H1 (cell line): ENCODE results near the gene OR2T35. TPM values are rescaled to one million over a fixed set of nuclear protein-coding genes. Genes with fewer than 3 reads are reported as not detected.

Source experiments
- CTCF ChIA-PET: fragments of 300-600 bp; sonication (Branson Sonifier 250); formaldehyde crosslinking; loops from one replicate; lab custom pipeline; 2021; ENCODE audit not compliant: partially characterized antibody; lab: Charles Lee
- POLR2A ChIA-PET: fragments of 300-600 bp; sonication (Branson Sonifier 250); formaldehyde crosslinking; loops from one replicate; lab custom pipeline; 2021; ENCODE audit warnings: inconsistent platforms; ENCODE audit not compliant: partially characterized antibody; lab: Charles Lee
- DNase-seq, 2 experiments: peaks; one replicate each; pipeline versions ENCODE4 v3.0.0 to v3.0.0-alpha.2; 2010 to 2022; ENCODE audit warnings: low spot score in 2 of 2, low read depth in 1 of 2, mixed read lengths in 1 of 2
- FAIRE-seq: peaks from 2 replicates; lab custom pipeline; 2011; peaks lifted over from hg19 to GRCh38; lab: Jason Lieb, UNC
- H2AFZ ChIP-seq: 2 replicates; pipeline ENCODE4 v1.8.1; 2012; ENCODE audit warnings: low read length, inconsistent platforms
- H2AK5ac ChIP-seq: 2 replicates; pipeline ENCODE4 v1.6.1; 2013; ENCODE audit warnings: low read depth, low read length
- H2BK120ac ChIP-seq: replicated peaks from 2 replicates; pipeline ENCODE3; 2013; ENCODE audit warnings: low read depth, low read length, inconsistent platforms
- H2BK12ac ChIP-seq: 2 replicates; pipeline ENCODE4 v1.6.1; 2013; ENCODE audit warnings: low read depth, low read length
- H2BK15ac ChIP-seq: 2 replicates; pipeline ENCODE4 v1.6.1; 2013; ENCODE audit warnings: low read length
- H2BK20ac ChIP-seq: 2 replicates; pipeline ENCODE4 v1.6.1; 2013; ENCODE audit warnings: low read length
- H2BK5ac ChIP-seq: 2 replicates; pipeline ENCODE4 v1.6.1; 2013; ENCODE audit warnings: low read depth, low read length
- H3K14ac ChIP-seq: 2 replicates; pipeline ENCODE4 v1.6.1; 2013; ENCODE audit warnings: inconsistent platforms; ENCODE audit not compliant: insufficient read length
- H3K18ac ChIP-seq: 2 replicates; pipeline ENCODE4 v1.6.1; 2013; ENCODE audit warnings: low read length; ENCODE audit errors: extremely low read depth
- H3K23ac ChIP-seq: 2 replicates; pipeline ENCODE4 v1.6.1; 2013; ENCODE audit warnings: inconsistent platforms; ENCODE audit not compliant: insufficient read length
- H3K23me2 ChIP-seq: 2 replicates; pipeline ENCODE4 v1.6.1; 2013; ENCODE audit warnings: low read depth, low read length
- H3K27ac ChIP-seq: 2 replicates; pipeline ENCODE4 v1.6.1; 2011; ENCODE audit warnings: low read depth, low read length, inconsistent platforms
- H3K27me3 ChIP-seq, 4 experiments: replicated peaks in 1 of 4; 1 replicate in 1 of 4; 2 replicates in 3 of 4; pipeline versions ENCODE4 v1.6.1 to v1.8.1; 2011 to 2013; ENCODE audit warnings: low read length in 3 of 4, mild to moderate bottlenecking in 3 of 4, inconsistent platforms in 2 of 4, mixed read lengths in 2 of 4, moderate library complexity in 1 of 4; ENCODE audit not compliant: control insufficient read depth in 3 of 4, insufficient read depth in 3 of 4; ENCODE audit errors: extremely low read depth in 1 of 4
- H3K36me3 ChIP-seq, 4 experiments: 2 replicates each; pipeline versions ENCODE4 v1.6.1 to v1.8.1; 2011 to 2013; ENCODE audit warnings: mild to moderate bottlenecking in 4 of 4, low read length in 3 of 4, moderate library complexity in 2 of 4, control low read depth in 1 of 4, inconsistent platforms in 1 of 4; ENCODE audit not compliant: insufficient read depth in 4 of 4, control insufficient read depth in 2 of 4
- H3K4ac ChIP-seq: replicated peaks from 2 replicates; pipeline ENCODE3; 2013; ENCODE audit warnings: low read length, low read depth, mixed read lengths, inconsistent platforms; ENCODE audit not compliant: insufficient read length
- H3K4me1 ChIP-seq, 4 experiments: replicated peaks in 1 of 4; 1 replicate in 1 of 4; 2 replicates in 3 of 4; pipeline versions ENCODE4 v1.6.1 to v1.8.1; 2011 to 2013; ENCODE audit warnings: low read length in 3 of 4, inconsistent platforms in 2 of 4, mixed read lengths in 1 of 4; ENCODE audit not compliant: insufficient read depth in 4 of 4, control insufficient read depth in 3 of 4
- H3K4me2 ChIP-seq, 2 experiments: 2 replicates each; pipeline versions ENCODE4 v1.6.1 to v1.8.1; 2011 to 2013; ENCODE audit warnings: low read depth in 2 of 2, low read length in 2 of 2, control low read depth in 1 of 2, inconsistent platforms in 1 of 2, mild to moderate bottlenecking in 1 of 2; ENCODE audit not compliant: insufficient read depth in 1 of 2
- H3K4me3 ChIP-seq, 4 experiments: fragments of 200-600, 300-600 bp in 1 of 4; sonication (generic), shearing (Covaris generic), sonication (Bioruptor Twin) in 1 of 4; 2 replicates each; pipeline versions ENCODE4 v1.5.1 to v1.8.1; 2011 to 2016; ENCODE audit warnings: low read length in 4 of 4, low read depth in 3 of 4, control low read depth in 2 of 4, inconsistent platforms in 2 of 4, mild to moderate bottlenecking in 2 of 4, mixed read lengths in 1 of 4, moderate library complexity in 1 of 4; ENCODE audit not compliant: insufficient read depth in 2 of 4; ENCODE audit errors: extremely low read depth in 1 of 4
- H3K56ac ChIP-seq: replicated peaks from 2 replicates; pipeline ENCODE3; 2013; ENCODE audit warnings: low read depth, mild to moderate bottlenecking, mixed read lengths, low read length, inconsistent platforms; ENCODE audit not compliant: insufficient read length
- H3K79me1 ChIP-seq: 2 replicates; pipeline ENCODE4 v1.6.1; 2013; ENCODE audit warnings: low read depth, low read length, control low read depth
- H3K79me2 ChIP-seq, 2 experiments: 2 replicates each; pipeline versions ENCODE4 v1.6.1 to v1.8.1; 2012 to 2013; ENCODE audit warnings: low read length in 2 of 2, mild to moderate bottlenecking in 2 of 2, inconsistent platforms in 1 of 2; ENCODE audit not compliant: insufficient read depth in 2 of 2, control insufficient read depth in 1 of 2
- H3K9ac ChIP-seq, 4 experiments: replicated peaks in 1 of 4; 1 replicate in 1 of 4; 2 replicates in 3 of 4; pipeline versions ENCODE4 v1.6.1 to v1.8.1; 2011 to 2013; ENCODE audit warnings: low read depth in 3 of 4, low read length in 3 of 4, control low read depth in 2 of 4, mild to moderate bottlenecking in 2 of 4, moderate library complexity in 2 of 4, inconsistent platforms in 1 of 4; ENCODE audit errors: extremely low read depth in 1 of 4
- H3K9me3 ChIP-seq, 2 experiments: 2 replicates each; pipeline versions ENCODE4 v1.6.1 to v1.8.1; 2012 to 2013; ENCODE audit warnings: mild to moderate bottlenecking in 2 of 2, moderate library complexity in 2 of 2, control low read depth in 1 of 2, inconsistent platforms in 1 of 2, low read depth in 1 of 2, low read length in 1 of 2, mixed read lengths in 1 of 2; ENCODE audit not compliant: insufficient read depth in 2 of 2
- H4K20me1 ChIP-seq, 2 experiments: replicated peaks in 1 of 2; 2 replicates each; pipeline versions ENCODE3 to v1.8.1; 2011 to 2013; ENCODE audit warnings: inconsistent platforms in 2 of 2, low read length in 2 of 2, mild to moderate bottlenecking in 1 of 2; ENCODE audit not compliant: insufficient read depth in 2 of 2, control insufficient read depth in 1 of 2
- H4K5ac ChIP-seq: 2 replicates; pipeline ENCODE4 v1.6.1; 2013; ENCODE audit warnings: low read length, low read depth, mixed read lengths, inconsistent platforms; ENCODE audit not compliant: insufficient read length
- H4K8ac ChIP-seq: 2 replicates; pipeline ENCODE4 v1.8.0; 2013; ENCODE audit warnings: mild to moderate bottlenecking, moderate library complexity, low read length, inconsistent platforms; ENCODE audit not compliant: insufficient read depth; ENCODE audit errors: extremely low read depth
- H4K91ac ChIP-seq: replicated peaks from 2 replicates; pipeline ENCODE3; 2013; ENCODE audit warnings: low read length, mixed read lengths, inconsistent platforms; ENCODE audit not compliant: insufficient read length
- BACH1 ChIP-seq: IDR thresholded peaks from 2 replicates; pipeline ENCODE4 v1.6.1; 2012; ENCODE audit warnings: low read length, improper control_type of control experiment
- CBX8 ChIP-seq: fragments of 300-800, 300-1000 bp; sonication (generic); IDR thresholded peaks from 2 replicates; pipeline ENCODE4 v1.7.1; 2016; ENCODE audit warnings: low read depth, low read length, borderline replicate concordance
- EP300 ChIP-seq, 2 experiments: IDR thresholded peaks; 1 replicate in 1 of 2; 2 replicates in 1 of 2; pipeline ENCODE4 v1.6.1; 2011 to 2012; ENCODE audit warnings: low read depth in 2 of 2, low read length in 2 of 2, mild to moderate bottlenecking in 2 of 2, borderline replicate concordance in 1 of 2, inconsistent platforms in 1 of 2, moderate library complexity in 1 of 2
- GABPA ChIP-seq: IDR thresholded peaks from 2 replicates; pipeline ENCODE4 v1.6.1; 2011; ENCODE audit warnings: mild to moderate bottlenecking, low read length, moderate library complexity, borderline replicate concordance; ENCODE audit not compliant: insufficient read depth
- HDAC2 ChIP-seq, 2 experiments: fragments of 300-600 bp in 1 of 2; sonication (generic) in 1 of 2; IDR thresholded peaks; 2 replicates each; pipeline ENCODE4 v1.6.1; 2011 to 2012; ENCODE audit warnings: low read depth in 2 of 2, low read length in 2 of 2, mild to moderate bottlenecking in 2 of 2, moderate library complexity in 2 of 2, borderline replicate concordance in 1 of 2, inconsistent platforms in 1 of 2
- KDM1A ChIP-seq: fragments of 200-600, 300-600 bp; sonication (generic); IDR thresholded peaks from 2 replicates; pipeline ENCODE4 v1.7.1; 2016; ENCODE audit warnings: mild to moderate bottlenecking, low read length, borderline replicate concordance
- MAX ChIP-seq: IDR thresholded peaks from 2 replicates; pipeline ENCODE4 v1.6.1; 2012; ENCODE audit warnings: inconsistent platforms
- POLR2A ChIP-seq, 2 experiments: IDR thresholded peaks; 1 replicate in 1 of 2; 2 replicates in 1 of 2; pipeline ENCODE4 v1.6.1; 2011; ENCODE audit warnings: low read depth in 2 of 2, low read length in 2 of 2, mild to moderate bottlenecking in 2 of 2; ENCODE audit errors: control extremely low read depth in 1 of 2
- POLR2AphosphoS5 ChIP-seq: IDR thresholded peaks from 2 replicates; pipeline ENCODE4 v1.6.1; 2011; ENCODE audit warnings: low read depth, low read length
- SIX5 ChIP-seq: IDR thresholded peaks from 2 replicates; pipeline ENCODE4 v1.6.1; 2011; ENCODE audit warnings: mild to moderate bottlenecking, low read depth, low read length
- TBP ChIP-seq: IDR thresholded peaks from 2 replicates; pipeline ENCODE4 v1.6.1; 2011; ENCODE audit warnings: low read depth, low read length, improper control_type of control experiment
- YY1 ChIP-seq: IDR thresholded peaks from 2 replicates; pipeline ENCODE4 v1.6.1; 2011; ENCODE audit warnings: low read depth, mild to moderate bottlenecking, low read length
- WGBS, 2 experiments: shearing (Covaris generic) in 1 of 2; methylation state at CpG; one replicate each; pipeline versions ENCODE4 v1.1.6 to v1.1.7; 2013 to 2015; ENCODE audit warnings: low lambda C conversion rate in 2 of 2, mixed read lengths in 2 of 2, inconsistent platforms in 1 of 2, low coverage in 1 of 2, missing lambda C conversion rate in 1 of 2; ENCODE audit not compliant: insufficient replicate concordance in 2 of 2, insufficient coverage in 1 of 2, insufficient read length in 1 of 2; ENCODE audit errors: extremely low coverage in 1 of 2, missing lambda C conversion rate in 1 of 2; 5-methylcytosine and 5-hydroxymethylcytosine counted together
- polyA plus RNA-seq, 7 experiments: library from polyadenylated mRNA; depleted of rRNA in 3 of 7; stranded (reverse) in 5 of 7; unstranded in 2 of 7; fragments of >200 nt in 5 of 7; fragments of 200-250 nt in 2 of 7; gene quantifications; 1 replicate in 5 of 7; 2 replicates in 1 of 7; 4 replicates in 1 of 7; pipeline versions ENCODE4 v1.2.1 to v1.2.3, GENCODE V29; 2011 to 2013; ENCODE audit warnings: missing spikeins in 2 of 7, mixed read lengths in 2 of 7
- total RNA-seq: library from RNA; stranded (reverse); fragmentation: NEBNext Ultra II Directional; extraction: Animal tissue kit (Norgen Biotek cat#: 25700); gene quantifications from 2 replicates; pipeline ENCODE4 v1.2.1, GENCODE V29; 2021

OR2T35 gene
- total and polyA plus RNA-seq, 2 of the 8 experiments (the other 6 are each of a cell fraction or from before 2014, with no cell fraction given): not detected

GRCh38 chr1:248611883-248612414 lies 33.1 kb downstream of the OR2T35 start:
- no peak overlapping the region for H3K4me2 ChIP-seq
- no peak overlapping the region for H3K14ac ChIP-seq
- no peak overlapping the region for H2BK5ac ChIP-seq
- no peak overlapping the region for H3K4ac ChIP-seq
- no peak overlapping the region for H4K5ac ChIP-seq
- no peak overlapping the region for H2AFZ ChIP-seq
- H2AK5ac ChIP-seq: no peak overlapping the region
- H3K4me3 ChIP-seq: no peak overlapping the region
- H3K23ac ChIP-seq: no peak overlapping the region
- H3K36me3 ChIP-seq: no peaks in the 10 kb centered on the region
- no peak for DNase-seq
- no peaks in the 10 kb centered on the region for H3K79me2 ChIP-seq
- peaks cover 49 to 52% of the 10 kb centered on the region in 2 experiments for H3K9me3 ChIP-seq
- ChIA-PET POLR2A (no interaction called here), CTCF (no interaction called here)
- no peak overlapping the region for H2BK20ac ChIP-seq
- H2BK12ac ChIP-seq: no peak overlapping the region
- H3K18ac ChIP-seq: no peak overlapping the region
- no peaks in the 10 kb centered on the region for H4K20me1 ChIP-seq
- no peaks in the 10 kb centered on the region for H3K4me1 ChIP-seq
- no peak for FAIRE-seq
- H3K79me1 ChIP-seq: no peaks in the 10 kb centered on the region
- no peak overlapping the region for H3K27ac ChIP-seq
- H3K27me3 ChIP-seq: peaks cover 0 to 1% (median 0%) of the 10 kb centered on the region in 4 experiments; a peak in 1 of 7 replicates
- no peak overlapping the region for H4K8ac ChIP-seq
- no peak overlapping the region for H3K9ac ChIP-seq
- no peaks in the 10 kb centered on the region for H3K23me2 ChIP-seq
- no peak overlapping the region for H3K56ac ChIP-seq
- WGBS, 2 experiments: 86% methylated on average over 4 of the region's 4 CpGs; no CpG with 5 or more reads in 1 of the 2 experiments
- no peak overlapping the region for H4K91ac ChIP-seq
- H2BK15ac ChIP-seq: no peak overlapping the region
- H2BK120ac ChIP-seq: no peak overlapping the region
- TF ChIP-seq HDAC2 (IDR thresholded peaks at IDR 0.05; ENCODE audit: borderline replicate concordance in 1 of 2, low read depth in 2 of 2, low read length in 2 of 2) (no peak), SIX5 (no peak), POLR2AphosphoS5 (no peak), BACH1 (no peak), GABPA (no peak), POLR2A (IDR thresholded peaks at IDR 0.05; ENCODE audit: control extremely low read depth in 1 of 2, low read depth in 2 of 2, low read length in 2 of 2) (no peak), TBP (no peak), CBX8 (no peak), EP300 (IDR thresholded peaks at IDR 0.05; ENCODE audit: borderline replicate concordance in 1 of 2, low read depth in 2 of 2, low read length in 2 of 2) (no peak), MAX (no peak), KDM1A (no peak), YY1 (no peak)
